HG03103 (cell line): ENCODE measurements around the gene SOX30.

ENCODE experiments used
- ATAC-seq: cut with Tn5 transposase; IDR thresholded peaks from one replicate; pipeline ENCODE4 v1.9.1; 2021; ENCODE audit warnings: low read depth; ENCODE audit not compliant: unreplicated experiment

The SOX30 gene

GRCh38 chr5:157578079-157578780 lies 74.0 kb downstream of the SOX30 start:
- no peak for ATAC-seq

- ATAC-seq = no peak
These were observed 75.6 kb downstream of the SOX30 start for GRCh38 chr5:157576678-157577077.
